ENCODE results near the gene SAPCD2.
A peak's percentile ranks its signal among the peaks of the same experiment; 100 is the strongest.

The SAPCD2 gene

GRCh38 chr9:137049544-137050449 is 20.6 kb downstream of the SAPCD2 start (continued):
- peak; percentile 64 for TF ChIP-seq CTCF (tag by site-specific recombination; IDR thresholded peaks at IDR 0.05)
- no peak for TF ChIP-seq ZNF560 (tag by site-specific recombination; IDR thresholded peaks at IDR 0.05; ENCODE audit: borderline replicate concordance)
- TF ChIP-seq ZNF394 (tag by site-specific recombination; IDR thresholded peaks at IDR 0.05; ENCODE audit: borderline replicate concordance), result no peak
- TF ChIP-seq EGR2 (tag by site-specific recombination; IDR thresholded peaks at IDR 0.05; ENCODE audit: low read depth), result peak; percentile 30; the same call in 1 of the 2 replicates
- TF ChIP-seq PATZ1 (tag by site-specific recombination; IDR thresholded peaks at IDR 0.05), result peak; percentile 13; the same call in 1 of the 2 replicates
- TF ChIP-seq ZNF2 (tag by site-specific recombination; IDR thresholded peaks at IDR 0.05), result peak; percentile 33; the same call in 1 of the 2 replicates

- Histone ChIP-seq H3K36me3 (ENCODE audit: control insufficient read depth in 2 of 2, insufficient read depth in 1 of 2, low read length in 2 of 2) (no peaks in the 10 kb centered on the region), H3K4me3 (ENCODE audit: low read depth, low read length) (no peak overlapping the region), H3K27ac (ENCODE audit: extremely low read depth, low read depth, low read length) (no peak overlapping the region), H3K4me1 (ENCODE audit: control insufficient read depth, insufficient read depth, low read length) (peaks cover 5% of the 10 kb centered on the region; the same call in 1 of the 2 replicates), H3K9me3 (ENCODE audit: control insufficient read depth, insufficient read depth, low read depth, low read length) (no peaks in the 10 kb centered on the region)
- CTCF ChIA-PET, result interaction anchor here (0.5 to 5.4 kb wide), 20 partner anchors 10 to 288 kb away, joined by 3 to 237 read pairs (median 4); partner anchors contain the start of genes SAPCD2 and UAP1L1
- POLR2A ChIA-PET, result interaction anchor here (0.6 to 2.0 kb wide), 7 partner anchors 11 to 194 kb away, joined by 3 to 5 read pairs (median 4); partner anchors contain the start of gene MAN1B1
- TF ChIP-seq ZIC2 (tag by site-specific recombination; IDR thresholded peaks at IDR 0.05), result no peak
- no peak for TF ChIP-seq ZBTB26 (tag by site-specific recombination; optimal IDR thresholded peaks at IDR 0.05)
- TF ChIP-seq ZNF548 (tag by site-specific recombination; IDR thresholded peaks at IDR 0.05), result no peak
- TF ChIP-seq BCL11A (tag by site-specific recombination; IDR thresholded peaks at IDR 0.05; ENCODE audit: low read depth), result no peak
- no peak for TF ChIP-seq ZNF132 (tag by site-specific recombination; IDR thresholded peaks at IDR 0.05; ENCODE audit: borderline replicate concordance)
- TF ChIP-seq SP2 (tag by site-specific recombination; IDR thresholded peaks at IDR 0.05), result no peak
- peak; percentile 71; the same call in 1 of the 2 replicates for TF ChIP-seq KLF1 (tag by site-specific recombination; IDR thresholded peaks at IDR 0.05)
- 0 out of 2 replicates have a peak, but pooled peaks have one; percentile 18 for TF ChIP-seq ZNF585B (tag by site-specific recombination; IDR thresholded peaks at IDR 0.05)
- TF ChIP-seq REPIN1 (tag by site-specific recombination; IDR thresholded peaks at IDR 0.05; ENCODE audit: low read depth), result no peak
- no peak; the same call in 1 of the 2 replicates for TF ChIP-seq PATZ1 (tag by site-specific recombination; IDR thresholded peaks at IDR 0.05)
- TF ChIP-seq PRDM6 (tag by site-specific recombination; IDR thresholded peaks at IDR 0.05), result no peak
- TF ChIP-seq GLIS2 (tag by site-specific recombination; IDR thresholded peaks at IDR 0.05), result peak; percentile 70
- no peak for TF ChIP-seq PRDM10 (tag by site-specific recombination; IDR thresholded peaks at IDR 0.05)
Measured at GRCh38 chr9:137048655-137049543, 21.5 kb downstream of the SAPCD2 start.
